WTC11 (cell line): Measurements from ENCODE around the gene SMNDC1. TPM values are rescaled to one million over a fixed set of nuclear protein-coding genes. Genes with fewer than 3 reads are reported as not detected.

Experiments
- ATAC-seq: fragments of 200-7000 bp; cut with Tn5 transposase; 2 replicates; pipeline ENCODE4 v1.10.0; 2021; ENCODE audit warnings: mild to moderate bottlenecking, moderate library complexity
- CTCF ChIA-PET: fragments of 300-600 bp; sonication (Branson Sonifier 250); formaldehyde crosslinking; loops from one replicate; lab custom pipeline; 2021; ENCODE audit warnings: antibody characterized with exemption; lab: Charles Lee
- POLR2A ChIA-PET: fragments of 350-600 bp; sonication (Branson Sonifier 250); formaldehyde crosslinking; loops from one replicate; lab custom pipeline; 2021; ENCODE audit warnings: antibody characterized with exemption; lab: Charles Lee
- DNase-seq: peaks from one replicate; pipeline ENCODE4 v3.0.0; 2021; ENCODE audit warnings: low spot score
- H3K27ac Mint-ChIP-seq: 2 replicates; pipeline ENCODE4 v1.8.0; 2021; ENCODE audit warnings: mixed read lengths
- H3K27me3 Mint-ChIP-seq: 2 replicates; pipeline ENCODE4 v1.8.0; 2021; ENCODE audit warnings: low read depth, mild to moderate bottlenecking, moderate library complexity, mixed read lengths
- H3K36me3 Mint-ChIP-seq: 2 replicates; pipeline ENCODE4 v1.8.0; 2021; ENCODE audit warnings: mixed read lengths
- H3K4me1 Mint-ChIP-seq: 2 replicates; pipeline ENCODE4 v1.8.0; 2022; ENCODE audit warnings: mixed read lengths
- H3K4me3 Mint-ChIP-seq: 2 replicates; pipeline ENCODE4 v1.8.0; 2021; ENCODE audit warnings: mild to moderate bottlenecking, moderate library complexity, mixed read lengths
- H3K9me3 Mint-ChIP-seq: 2 replicates; pipeline ENCODE4 v1.8.0; 2021; ENCODE audit warnings: mixed read lengths
- CBFB ChIP-seq: sonication (generic); formaldehyde crosslinking; IDR thresholded peaks from 2 replicates; pipeline ENCODE4 v1.8.1; 2022; ENCODE audit warnings: mild to moderate bottlenecking, low read depth, missing genetic modification reagents
- ELF4 ChIP-seq: sonication (generic); formaldehyde crosslinking; IDR thresholded peaks from 2 replicates; pipeline ENCODE4 v1.8.1; 2022; ENCODE audit warnings: low read depth, mild to moderate bottlenecking, moderate library complexity, missing genetic modification reagents
- ETV6 ChIP-seq: sonication (generic); formaldehyde crosslinking; IDR thresholded peaks from 2 replicates; pipeline ENCODE4 v1.8.1; 2022; ENCODE audit warnings: mild to moderate bottlenecking, missing genetic modification reagents
- FOXP1 ChIP-seq: sonication (generic); formaldehyde crosslinking; IDR thresholded peaks from 2 replicates; pipeline ENCODE4 v1.8.0; 2022; ENCODE audit warnings: missing genetic modification reagents, mild to moderate bottlenecking, moderate library complexity, borderline replicate concordance
- IRF2 ChIP-seq: sonication (generic); formaldehyde crosslinking; IDR thresholded peaks from 2 replicates; pipeline ENCODE4 v1.8.0; 2022; ENCODE audit warnings: low read depth, missing genetic modification reagents, borderline replicate concordance
- NFE2L1 ChIP-seq: sonication (generic); formaldehyde crosslinking; IDR thresholded peaks from 2 replicates; pipeline ENCODE4 v1.8.1; 2023; ENCODE audit warnings: missing genetic modification reagents
- NFYB ChIP-seq: sonication (generic); formaldehyde crosslinking; conservative IDR thresholded peaks from 2 replicates; pipeline ENCODE4 v1.8.0; 2022; ENCODE audit warnings: low read depth, missing genetic modification reagents
- SOX15 ChIP-seq: fragments of 250-450 bp; sonication (Bioruptor Pico); IDR thresholded peaks from 2 replicates; pipeline ENCODE4 v1.9.0; 2021; ENCODE audit warnings: mild to moderate bottlenecking
- ZNF121 ChIP-seq: sonication (generic); formaldehyde crosslinking; IDR thresholded peaks from 2 replicates; pipeline ENCODE4 v1.8.0; 2023; ENCODE audit warnings: missing genetic modification reagents
- ZNF423 ChIP-seq: fragments of 250-450 bp; sonication (Bioruptor Pico); IDR thresholded peaks from 2 replicates; pipeline ENCODE4 v2.1.2; 2022; ENCODE audit warnings: mild to moderate bottlenecking, moderate library complexity
- ZNF671 ChIP-seq: fragments of 250-450 bp; sonication (Bioruptor Pico); IDR thresholded peaks from 2 replicates; pipeline ENCODE4 v1.8.0; 2021; ENCODE audit warnings: mild to moderate bottlenecking
- total RNA-seq: library from RNA; stranded (reverse); gene quantifications from 3 replicates; pipeline ENCODE4 v1.2.3, GENCODE V29; 2021
- TF ChIP-seq, protein P1 (sequence below): sonication (generic); formaldehyde crosslinking; IDR thresholded peaks from 2 replicates; pipeline ENCODE4 v1.8.0; 2023; ENCODE audit warnings: missing genetic modification reagents, mild to moderate bottlenecking, borderline replicate concordance
- TF ChIP-seq, protein P2 (sequence below): sonication (generic); formaldehyde crosslinking; IDR thresholded peaks from 2 replicates; pipeline ENCODE4 v1.8.0; 2022; ENCODE audit warnings: mild to moderate bottlenecking, missing genetic modification reagents
- TF ChIP-seq, protein P3 (sequence below): sonication (generic); formaldehyde crosslinking; IDR thresholded peaks from 2 replicates; pipeline ENCODE4 v1.8.1; 2023; ENCODE audit warnings: mild to moderate bottlenecking, missing genetic modification reagents, moderate library complexity
- TF ChIP-seq, protein P4 (sequence below): fragments of 200-600 bp; IDR thresholded peaks from 2 replicates; pipeline ENCODE4 v1.8.0; 2022; ENCODE audit warnings: antibody characterized with exemption
- TF ChIP-seq, protein P5 (sequence below): sonication (generic); formaldehyde crosslinking; IDR thresholded peaks from 2 replicates; pipeline ENCODE4 v1.8.0; 2022; ENCODE audit warnings: mild to moderate bottlenecking, missing genetic modification reagents

SMNDC1 gene
- total RNA-seq, 1 experiment from 2014 or later, result 55.9 TPM

DNA sequence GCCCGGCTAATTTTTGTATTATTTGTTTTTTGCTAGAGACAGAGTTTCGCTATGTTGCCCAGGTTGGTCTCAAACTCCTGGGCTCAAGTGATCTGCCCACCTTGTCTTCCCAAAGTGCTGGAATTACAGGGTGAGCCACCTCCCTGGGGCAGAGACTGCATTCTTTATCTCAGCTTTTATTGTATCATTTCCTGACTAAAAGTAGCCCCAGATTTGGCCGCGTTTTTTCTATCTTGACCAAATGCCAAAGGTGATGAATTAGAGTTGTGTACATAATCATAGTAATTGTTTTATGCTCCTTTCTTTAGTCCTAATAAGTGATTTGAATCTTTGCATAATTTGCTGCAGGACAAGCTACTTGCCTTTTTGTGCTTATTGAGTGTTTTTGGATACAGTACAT lies 3.1 kb upstream of the SMNDC1 start:
- peaks cover 12% of the 10 kb centered on the region for H3K36me3 Mint-ChIP-seq
- H3K4me1 Mint-ChIP-seq, result peaks cover 36% of the 10 kb centered on the region
- no peaks in the 10 kb centered on the region for H3K27me3 Mint-ChIP-seq
- ATAC-seq, result no peak
- no peak overlapping the region for H3K27ac Mint-ChIP-seq
- CTCF ChIA-PET, result interaction anchor here (0.7 to 1.1 kb wide), 3 partner anchors 240 to 321 kb away, joined by 3 read pairs; no protein-coding TSS in a partner anchor
- DNase-seq, result no peak
- TF ChIP-seq, protein P1, sequence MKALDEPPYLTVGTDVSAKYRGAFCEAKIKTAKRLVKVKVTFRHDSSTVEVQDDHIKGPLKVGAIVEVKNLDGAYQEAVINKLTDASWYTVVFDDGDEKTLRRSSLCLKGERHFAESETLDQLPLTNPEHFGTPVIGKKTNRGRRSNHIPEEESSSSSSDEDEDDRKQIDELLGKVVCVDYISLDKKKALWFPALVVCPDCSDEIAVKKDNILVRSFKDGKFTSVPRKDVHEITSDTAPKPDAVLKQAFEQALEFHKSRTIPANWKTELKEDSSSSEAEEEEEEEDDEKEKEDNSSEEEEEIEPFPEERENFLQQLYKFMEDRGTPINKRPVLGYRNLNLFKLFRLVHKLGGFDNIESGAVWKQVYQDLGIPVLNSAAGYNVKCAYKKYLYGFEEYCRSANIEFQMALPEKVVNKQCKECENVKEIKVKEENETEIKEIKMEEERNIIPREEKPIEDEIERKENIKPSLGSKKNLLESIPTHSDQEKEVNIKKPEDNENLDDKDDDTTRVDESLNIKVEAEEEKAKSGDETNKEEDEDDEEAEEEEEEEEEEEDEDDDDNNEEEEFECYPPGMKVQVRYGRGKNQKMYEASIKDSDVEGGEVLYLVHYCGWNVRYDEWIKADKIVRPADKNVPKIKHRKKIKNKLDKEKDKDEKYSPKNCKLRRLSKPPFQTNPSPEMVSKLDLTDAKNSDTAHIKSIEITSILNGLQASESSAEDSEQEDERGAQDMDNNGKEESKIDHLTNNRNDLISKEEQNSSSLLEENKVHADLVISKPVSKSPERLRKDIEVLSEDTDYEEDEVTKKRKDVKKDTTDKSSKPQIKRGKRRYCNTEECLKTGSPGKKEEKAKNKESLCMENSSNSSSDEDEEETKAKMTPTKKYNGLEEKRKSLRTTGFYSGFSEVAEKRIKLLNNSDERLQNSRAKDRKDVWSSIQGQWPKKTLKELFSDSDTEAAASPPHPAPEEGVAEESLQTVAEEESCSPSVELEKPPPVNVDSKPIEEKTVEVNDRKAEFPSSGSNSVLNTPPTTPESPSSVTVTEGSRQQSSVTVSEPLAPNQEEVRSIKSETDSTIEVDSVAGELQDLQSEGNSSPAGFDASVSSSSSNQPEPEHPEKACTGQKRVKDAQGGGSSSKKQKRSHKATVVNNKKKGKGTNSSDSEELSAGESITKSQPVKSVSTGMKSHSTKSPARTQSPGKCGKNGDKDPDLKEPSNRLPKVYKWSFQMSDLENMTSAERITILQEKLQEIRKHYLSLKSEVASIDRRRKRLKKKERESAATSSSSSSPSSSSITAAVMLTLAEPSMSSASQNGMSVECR, result no peak
- TF ChIP-seq CBFB (CRISPR knock-in tag) (no peak), FOXP1 (no peak)
- TF ChIP-seq, protein P2, sequence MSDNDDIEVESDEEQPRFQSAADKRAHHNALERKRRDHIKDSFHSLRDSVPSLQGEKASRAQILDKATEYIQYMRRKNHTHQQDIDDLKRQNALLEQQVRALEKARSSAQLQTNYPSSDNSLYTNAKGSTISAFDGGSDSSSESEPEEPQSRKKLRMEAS (CRISPR knock-in tag), result no peak
- no peak overlapping the region for H3K4me3 Mint-ChIP-seq
- no peaks in the 10 kb centered on the region for H3K9me3 Mint-ChIP-seq
- POLR2A ChIA-PET, result no interaction called here

DNA sequence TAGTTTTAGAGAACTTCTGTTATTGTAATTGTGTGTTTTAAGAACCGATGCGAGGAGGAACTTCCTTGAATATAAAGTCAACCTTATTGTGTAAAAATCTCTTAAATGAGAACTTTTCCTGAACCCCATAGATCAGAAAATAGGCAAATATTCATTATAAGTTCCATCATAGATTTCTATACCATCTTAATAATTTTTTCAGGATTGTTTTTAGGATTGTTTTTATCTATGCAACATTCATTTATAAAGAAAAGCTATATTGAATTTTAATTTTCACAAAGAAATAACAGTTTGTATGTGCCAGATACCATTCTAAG lies 1.7 kb upstream of the SMNDC1 start:
- no peaks in the 10 kb centered on the region for H3K27me3 Mint-ChIP-seq
- peak overlapping the region; percentile 99 for H3K27ac Mint-ChIP-seq
- no peak overlapping the region for H3K4me3 Mint-ChIP-seq
- ChIA-PET POLR2A (no interaction called here), CTCF (interaction anchor here (0.6 to 2.9 kb wide), 7 partner anchors 48 to 612 kb away, joined by 3 to 18 read pairs (median 4); no protein-coding TSS in a partner anchor)
- H3K9me3 Mint-ChIP-seq, result no peaks in the 10 kb centered on the region
- DNase-seq (no peak), ATAC-seq (no peak)
- peaks cover 26% of the 10 kb centered on the region for H3K36me3 Mint-ChIP-seq
- TF ChIP-seq, protein P3, sequence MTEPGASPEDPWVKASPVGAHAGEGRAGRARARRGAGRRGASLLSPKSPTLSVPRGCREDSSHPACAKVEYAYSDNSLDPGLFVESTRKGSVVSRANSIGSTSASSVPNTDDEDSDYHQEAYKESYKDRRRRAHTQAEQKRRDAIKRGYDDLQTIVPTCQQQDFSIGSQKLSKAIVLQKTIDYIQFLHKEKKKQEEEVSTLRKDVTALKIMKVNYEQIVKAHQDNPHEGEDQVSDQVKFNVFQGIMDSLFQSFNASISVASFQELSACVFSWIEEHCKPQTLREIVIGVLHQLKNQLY (CRISPR knock-in tag), result no peak
- TF ChIP-seq IRF2 (CRISPR knock-in tag), result no peak
- TF ChIP-seq, protein P2 (CRISPR knock-in tag), result no peak
- peaks cover 40% of the 10 kb centered on the region for H3K4me1 Mint-ChIP-seq

DNA sequence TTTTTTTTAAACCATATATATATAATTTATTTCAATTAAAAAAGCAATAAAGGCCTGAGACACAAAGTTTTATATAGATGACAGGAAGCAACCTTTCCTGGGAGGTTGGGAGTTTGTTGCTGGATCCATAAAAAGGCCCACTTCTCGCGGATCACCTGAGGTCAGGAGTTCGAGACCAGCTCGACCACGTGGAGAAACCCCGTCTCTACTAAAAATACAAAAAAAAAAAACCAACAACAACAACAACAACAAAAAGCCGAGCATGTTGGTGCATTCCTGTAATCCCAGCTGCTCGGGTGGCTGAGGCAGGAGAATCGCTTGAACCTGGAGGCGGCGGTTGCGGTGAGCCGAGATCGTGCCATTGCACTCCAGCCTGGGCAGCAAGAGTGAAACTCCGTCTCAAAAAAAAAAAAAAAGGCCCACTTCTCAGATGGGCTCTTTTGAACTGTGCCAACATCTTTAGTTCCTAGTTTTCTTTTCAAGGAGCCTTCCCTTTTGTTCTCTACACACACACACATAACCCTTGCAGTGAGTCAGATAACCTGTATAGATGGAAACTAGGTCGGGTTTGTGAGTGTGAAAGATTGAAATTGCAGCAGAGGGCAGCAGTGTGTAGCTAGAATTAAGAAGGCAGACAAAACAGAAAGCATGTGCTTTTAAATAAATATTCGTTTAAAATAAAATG lies 1.2 kb upstream of the SMNDC1 start:
- ATAC-seq (peak; percentile 26), DNase-seq (no peak)
- no peaks in the 10 kb centered on the region for H3K9me3 Mint-ChIP-seq
- H3K4me3 Mint-ChIP-seq, result peak overlapping the region; percentile 88
- H3K4me1 Mint-ChIP-seq, result peaks cover 38% of the 10 kb centered on the region
- no peaks in the 10 kb centered on the region for H3K27me3 Mint-ChIP-seq
- ChIA-PET CTCF (interaction anchor here (0.6 to 2.9 kb wide), 15 partner anchors 49 to 613 kb away, joined by 3 to 18 read pairs (median 5); partner anchors contain the start of gene DUSP5), POLR2A (interaction anchor here (0.6 to 1.6 kb wide), 8 partner anchors 96 to 566 kb away, joined by 3 to 11 read pairs (median 4); partner anchors contain the start of genes MXI1, PDCD4 and RBM20)
- H3K27ac Mint-ChIP-seq, result peak overlapping the region; percentile 99
- peaks cover 31% of the 10 kb centered on the region for H3K36me3 Mint-ChIP-seq
- TF ChIP-seq, protein P4, sequence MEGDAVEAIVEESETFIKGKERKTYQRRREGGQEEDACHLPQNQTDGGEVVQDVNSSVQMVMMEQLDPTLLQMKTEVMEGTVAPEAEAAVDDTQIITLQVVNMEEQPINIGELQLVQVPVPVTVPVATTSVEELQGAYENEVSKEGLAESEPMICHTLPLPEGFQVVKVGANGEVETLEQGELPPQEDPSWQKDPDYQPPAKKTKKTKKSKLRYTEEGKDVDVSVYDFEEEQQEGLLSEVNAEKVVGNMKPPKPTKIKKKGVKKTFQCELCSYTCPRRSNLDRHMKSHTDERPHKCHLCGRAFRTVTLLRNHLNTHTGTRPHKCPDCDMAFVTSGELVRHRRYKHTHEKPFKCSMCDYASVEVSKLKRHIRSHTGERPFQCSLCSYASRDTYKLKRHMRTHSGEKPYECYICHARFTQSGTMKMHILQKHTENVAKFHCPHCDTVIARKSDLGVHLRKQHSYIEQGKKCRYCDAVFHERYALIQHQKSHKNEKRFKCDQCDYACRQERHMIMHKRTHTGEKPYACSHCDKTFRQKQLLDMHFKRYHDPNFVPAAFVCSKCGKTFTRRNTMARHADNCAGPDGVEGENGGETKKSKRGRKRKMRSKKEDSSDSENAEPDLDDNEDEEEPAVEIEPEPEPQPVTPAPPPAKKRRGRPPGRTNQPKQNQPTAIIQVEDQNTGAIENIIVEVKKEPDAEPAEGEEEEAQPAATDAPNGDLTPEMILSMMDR, result no peak; the same call in 1 of the 2 replicates

DNA sequence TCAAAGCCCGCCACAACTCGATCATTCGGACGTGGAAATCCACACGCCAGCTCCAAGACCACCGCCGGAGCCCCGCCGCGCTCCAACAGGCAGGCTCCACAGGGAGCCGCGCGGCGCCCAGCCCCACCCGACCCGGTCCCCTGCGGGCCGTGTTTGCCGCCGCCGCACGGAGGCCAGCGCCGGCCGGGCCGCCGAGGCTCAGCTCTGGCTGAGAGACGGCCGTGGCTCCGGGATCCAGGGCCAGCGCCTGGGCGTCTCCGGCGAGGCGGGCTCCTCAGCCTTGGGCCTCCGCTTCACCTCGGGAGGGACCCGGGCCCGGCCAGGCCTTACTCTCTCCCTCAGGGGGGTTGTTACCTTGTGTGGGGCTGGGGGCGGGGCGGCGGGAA lies 333 bp downstream of the SMNDC1 start:
- Mint-ChIP-seq H3K27me3 (no peaks in the 10 kb centered on the region), H3K4me1 (peaks cover 32% of the 10 kb centered on the region), H3K36me3 (peaks cover 38% of the 10 kb centered on the region), H3K9me3 (no peaks in the 10 kb centered on the region), H3K4me3 (peak overlapping the region; percentile 95), H3K27ac (peak overlapping the region; percentile 99)
- POLR2A ChIA-PET, result interaction anchor here (0.5 to 1.9 kb wide), 7 partner anchors 22 to 306 kb away, joined by 3 to 11 read pairs (median 4); no protein-coding TSS in a partner anchor
- CTCF ChIA-PET, result interaction anchor here (0.6 to 2.9 kb wide), 11 partner anchors 8 to 414 kb away, joined by 3 to 18 read pairs (median 4); no protein-coding TSS in a partner anchor
- DNase-seq (no peak), ATAC-seq (peak; percentile 40)
- no peak for TF ChIP-seq FOXP1
- TF ChIP-seq ETV6 (CRISPR knock-in tag), result no peak
- peak; percentile 72; the same call in 1 of the 2 replicates for TF ChIP-seq ELF4
- TF ChIP-seq NFYB (CRISPR knock-in tag), result no peak
- no peak for TF ChIP-seq SOX15
- no peak for TF ChIP-seq ZNF121
- no peak for TF ChIP-seq NFE2L1
- TF ChIP-seq, protein P5, sequence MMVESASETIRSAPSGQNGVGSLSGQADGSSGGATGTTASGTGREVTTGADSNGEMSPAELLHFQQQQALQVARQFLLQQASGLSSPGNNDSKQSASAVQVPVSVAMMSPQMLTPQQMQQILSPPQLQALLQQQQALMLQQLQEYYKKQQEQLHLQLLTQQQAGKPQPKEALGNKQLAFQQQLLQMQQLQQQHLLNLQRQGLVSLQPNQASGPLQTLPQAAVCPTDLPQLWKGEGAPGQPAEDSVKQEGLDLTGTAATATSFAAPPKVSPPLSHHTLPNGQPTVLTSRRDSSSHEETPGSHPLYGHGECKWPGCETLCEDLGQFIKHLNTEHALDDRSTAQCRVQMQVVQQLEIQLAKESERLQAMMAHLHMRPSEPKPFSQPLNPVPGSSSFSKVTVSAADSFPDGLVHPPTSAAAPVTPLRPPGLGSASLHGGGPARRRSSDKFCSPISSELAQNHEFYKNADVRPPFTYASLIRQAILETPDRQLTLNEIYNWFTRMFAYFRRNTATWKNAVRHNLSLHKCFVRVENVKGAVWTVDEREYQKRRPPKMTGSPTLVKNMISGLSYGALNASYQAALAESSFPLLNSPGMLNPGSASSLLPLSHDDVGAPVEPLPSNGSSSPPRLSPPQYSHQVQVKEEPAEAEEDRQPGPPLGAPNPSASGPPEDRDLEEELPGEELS (CRISPR knock-in tag), result no peak
- no peak for TF ChIP-seq ZNF671 (CRISPR knock-in tag)
- TF ChIP-seq ZNF423 (CRISPR knock-in tag), result peak; percentile 83
